Hair follicle dermal papilla cell (primary cell): ENCODE measurements around the gene NDUFC2. TPM values are rescaled to one million over a fixed set of nuclear protein-coding genes. Genes with fewer than 3 reads are reported as not detected.

Experiments used
- total RNA-seq: library from RNA; depleted of rRNA; stranded (reverse); fragments of >200 nt; gene quantifications from 2 replicates; pipeline ENCODE4 v1.2.3, GENCODE V29; 2012

Gene NDUFC2
- total RNA-seq: 55.8 and 71.2 TPM in 2 replicates

GRCh38 chr11:78079232-78080083 lies at the start of gene NDUFC2:
TSS of gene NDUFC2 (minus strand) at chr11:78079862. CDS start at chr11:78079744, 118 bp downstream.

GRCh38 chr11:78063440-78064181 lies 16.1 kb downstream of the NDUFC2 start, which contains the start of gene THRSP:
TSS of gene THRSP (plus strand) at chr11:78063861. CDS start at chr11:78063882, 21 bp downstream.

GRCh38 chr11:78022397-78023396 lies 57.0 kb downstream of the NDUFC2 start, which contains the start of gene KCTD14:
TSS of gene KCTD14 (minus strand) at chr11:78023276. CDS start at chr11:78023249, 27 bp downstream.

Other genes with a start within 250 kb of the NDUFC2 start
- gene INTS4, start 85.2 kb downstream of the NDUFC2 start, total RNA-seq: 35.0 and 47.5 TPM in 2 replicates
- 4.4 and 6.0 TPM in 2 replicates for gene KCTD14, start 56.6 kb downstream of the NDUFC2 start, total RNA-seq
- gene THRSP, start 16.0 kb downstream of the NDUFC2 start, total RNA-seq: not detected in 2 replicates
- 28.9 and 34.9 TPM in 2 replicates for gene ALG8, start 59.8 kb upstream of the NDUFC2 start, total RNA-seq
- gene KCTD21, start 108.8 kb upstream of the NDUFC2 start, total RNA-seq: 11.8 and 14.8 TPM in 2 replicates
- gene USP35, start 109.1 kb upstream of the NDUFC2 start, total RNA-seq: 16.0 and 16.9 TPM in 2 replicates